Vagina (tissue), 2 donors: ENCODE data around the gene ASH1L.
"Not testable (repeated sequence)": the region's sequence is repeated elsewhere in the genome, so short reads cannot be mapped to it uniquely, and the experiment has no call there.

Experiments
- CTCF ChIP-seq, 3 experiments: fragments of 450-650 bp in 2 of 3; fragments of 200-600 bp in 1 of 3; sonication (generic) in 1 of 3; IDR thresholded peaks; one replicate each; pipeline ENCODE4 v1.5.1; 2017 to 2019; ENCODE audit warnings: antibody characterized with exemption in 3 of 3, mild to moderate bottlenecking in 2 of 3, moderate library complexity in 2 of 3
- POLR2A ChIP-seq, 2 donors: fragments of 450-650 bp; IDR thresholded peaks; one replicate each; pipeline ENCODE4 v1.6.1; 2017; ENCODE audit warnings: antibody characterized with exemption in 2 of 2, mild to moderate bottlenecking in 2 of 2, moderate library complexity in 2 of 2
- POLR2AphosphoS5 ChIP-seq, 2 donors: sonication (generic); formaldehyde crosslinking; IDR thresholded peaks; one replicate each; pipeline ENCODE4 v1.9.0; 2017; ENCODE audit warnings: antibody characterized with exemption in 2 of 2, mild to moderate bottlenecking in 2 of 2, low read depth in 1 of 2; ENCODE audit not compliant: insufficient read depth in 1 of 2

GRCh38 chr1:155328856-155329255 is 233.7 kb downstream of the ASH1L start:
- not testable (repeated sequence) for TF ChIP-seq POLR2A (IDR thresholded peaks at IDR 0.05); CTCF (IDR thresholded peaks at IDR 0.05); POLR2AphosphoS5 (IDR thresholded peaks at IDR 0.05; ENCODE audit: insufficient read depth in 1 of 2, low read depth in 1 of 2)
